ENCODE results near the gene NEURL1.

- TF ChIP-seq CTCF (IDR thresholded peaks at IDR 0.05) (no peak), POLR2A (IDR thresholded peaks at IDR 0.05) (no peak)
Observed at GRCh38 chr10:103458720-103459119, 34.8 kb upstream of the NEURL1 start, which contains the start of gene CALHM1.

Measured in esophagus squamous epithelium (tissue), 4 donors.